CD4-positive, alpha-beta T cell treated with Interleukin-1 beta for 1 hour (primary cell): ENCODE measurements around the gene HACD3.
"Not testable (repeated sequence)": the region's sequence is repeated elsewhere in the genome, so short reads cannot be mapped to it uniquely, and the experiment has no call there.

Experiments used
- DNase-seq, 2 donors: peaks; one replicate each; pipeline ENCODE4 v3.0.0-alpha.2; 2020 to 2022

HACD3 gene

GRCh38 chr15:65530318-65531111, at the start of gene HACD3:
Gene HACD3 (plus strand): TSS chr15:65530463. CDS start chr15:65530632, 169 bp downstream.
- peak; percentile 89 to 90 for DNase-seq

GRCh38 chr15:65484876-65485275, 45.4 kb upstream of the HACD3 start:
- no peak for DNase-seq

- DNase-seq = no peak
These were observed 36.2 kb upstream of the HACD3 start for GRCh38 chr15:65494076-65494475.

GRCh38 chr15:65509321-65509720, 20.9 kb upstream of the HACD3 start:
- no peak for DNase-seq

GRCh38 chr15:65512189-65512588, 18.1 kb upstream of the HACD3 start:
- DNase-seq = no peak

GRCh38 chr15:65512807-65513416, 17.4 kb upstream of the HACD3 start:
- peak in 1 of 2 donors; percentile 50 for DNase-seq

- peak; percentile 92 to 95 for DNase-seq
These were observed 13.0 kb upstream of the HACD3 start, which contains the start of gene DPP8 for GRCh38 chr15:65516997-65517865. Gene DPP8 (minus strand): TSS chr15:65517689. CDS start chr15:65512553, 5,136 bp downstream.

- no peak for DNase-seq
These were observed 12.4 kb upstream of the HACD3 start for GRCh38 chr15:65517866-65518207.

GRCh38 chr15:65518633-65519285, 11.5 kb upstream of the HACD3 start:
- no peak for DNase-seq

GRCh38 chr15:65521350-65521749, 8.9 kb upstream of the HACD3 start:
- no peak for DNase-seq

- DNase-seq = no peak
These were observed 6.0 kb upstream of the HACD3 start for GRCh38 chr15:65524226-65524625.

- no peak for DNase-seq
These were observed 4.6 kb upstream of the HACD3 start for GRCh38 chr15:65525622-65526021.

GRCh38 chr15:65528461-65529060, 1.7 kb upstream of the HACD3 start:
- DNase-seq = no peak

GRCh38 chr15:65529762-65530317, 423 bp upstream of the HACD3 start:
- no peak for DNase-seq

- no peak for DNase-seq
These were observed 2.4 kb downstream of the HACD3 start for GRCh38 chr15:65532738-65533051.

- no peak for DNase-seq
These were observed 2.9 kb downstream of the HACD3 start for GRCh38 chr15:65533057-65533756.

- no peak for DNase-seq
These were observed 4.9 kb downstream of the HACD3 start for GRCh38 chr15:65535192-65535591.

- no peak for DNase-seq
These were observed 10.1 kb downstream of the HACD3 start for GRCh38 chr15:65540314-65540713.

GRCh38 chr15:65541231-65541820, 11.1 kb downstream of the HACD3 start:
- no peak for DNase-seq

GRCh38 chr15:65547841-65548240, 17.6 kb downstream of the HACD3 start:
- no peak for DNase-seq

- not testable (repeated sequence) for DNase-seq
These were observed 19.0 kb downstream of the HACD3 start for GRCh38 chr15:65549288-65549687.
